ENCODE results near the gene PTGIR.
A peak's percentile ranks its signal among the peaks of the same experiment; 100 is the strongest.
"Not testable (repeated sequence)": the region's sequence is repeated elsewhere in the genome, so short reads cannot be mapped to it uniquely, and the experiment has no call there.

The PTGIR gene

DNA sequence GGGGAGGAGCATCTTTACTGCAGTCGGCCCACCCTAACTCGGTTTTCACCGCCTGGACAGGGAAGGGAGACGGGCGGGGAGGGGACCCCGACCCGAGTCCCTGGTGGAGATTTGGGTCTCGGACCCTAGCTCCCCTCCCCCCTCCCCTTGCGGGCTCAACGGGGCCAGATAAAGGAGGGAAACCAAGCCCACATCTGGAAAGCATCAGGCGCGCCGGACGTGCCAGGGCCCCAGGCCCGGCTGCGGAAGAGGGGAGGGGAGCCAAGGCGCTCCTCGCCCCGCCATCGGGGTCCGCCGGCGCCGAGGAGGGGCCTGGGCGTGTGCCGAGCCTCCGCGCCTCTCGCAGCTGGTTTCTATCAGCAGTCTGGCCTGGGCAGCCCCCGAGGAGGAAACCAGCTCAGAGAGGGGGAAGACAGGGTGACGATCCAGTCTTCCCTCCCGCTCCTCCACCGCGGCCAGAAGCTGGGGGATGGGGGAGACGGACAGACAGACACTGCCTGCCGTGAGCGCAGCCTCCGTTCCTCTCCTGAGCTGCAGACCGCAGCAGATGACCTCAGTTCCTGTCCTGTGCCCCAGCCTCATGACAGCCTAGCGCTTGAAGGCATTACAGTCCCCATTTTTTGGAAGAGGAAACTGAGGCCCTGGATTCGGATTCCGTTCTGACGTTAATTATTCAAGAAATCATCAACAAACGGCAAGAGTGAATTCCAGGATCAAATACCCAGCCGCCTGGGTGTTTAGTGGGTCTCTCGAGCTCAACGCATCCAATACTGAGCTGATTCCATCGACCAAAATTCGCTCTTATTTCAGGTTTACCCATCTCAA is 14.7 kb upstream of the PTGIR start:
- DNase-seq (ENCODE audit: low read depth in 2 of 2): no peak

GRCh38 chr19:46637224-46637623 is 12.3 kb upstream of the PTGIR start:
- no peak for DNase-seq (ENCODE audit: low read depth in 2 of 2)

- no peak for DNase-seq (ENCODE audit: low read depth in 2 of 2)
These were observed 11.3 kb upstream of the PTGIR start, which contains the start of gene GNG8 for GRCh38 chr19:46635920-46636761. TSS of gene GNG8 (minus strand) at chr19:46636202. CDS start at chr19:46634682, 1,520 bp downstream.

- DNase-seq (ENCODE audit: low read depth in 2 of 2): no peak
These were observed 9.8 kb upstream of the PTGIR start for GRCh38 chr19:46634656-46635218.

- DNase-seq (ENCODE audit: low read depth in 2 of 2): peak; percentile 85 to 96
These were observed 9.3 kb upstream of the PTGIR start for GRCh38 chr19:46634045-46634655.

DNA sequence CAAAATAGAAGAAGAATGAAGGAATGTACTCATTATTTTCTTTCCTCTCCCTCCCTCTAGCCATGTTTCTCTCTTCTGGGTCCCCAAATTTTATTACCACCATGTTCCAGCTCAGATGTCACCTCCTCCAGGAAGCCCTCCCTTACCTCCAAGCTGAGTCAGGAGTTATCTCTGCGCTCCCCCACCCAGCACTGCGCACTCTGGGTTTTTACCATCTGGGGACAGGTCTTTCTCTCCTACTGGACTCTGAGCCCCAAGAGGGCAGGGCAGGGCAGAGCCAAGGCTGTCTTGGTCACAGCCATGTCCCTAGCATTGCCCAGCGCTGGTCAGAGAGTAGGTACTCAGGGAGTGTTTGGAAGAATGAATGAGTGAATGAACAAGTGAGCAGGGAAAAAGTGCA is 8.2 kb upstream of the PTGIR start:
- DNase-seq (ENCODE audit: low read depth in 2 of 2): no peak

- DNase-seq (ENCODE audit: low read depth in 2 of 2): no peak
These were observed 6.6 kb upstream of the PTGIR start for GRCh38 chr19:46631481-46631880.

DNA sequence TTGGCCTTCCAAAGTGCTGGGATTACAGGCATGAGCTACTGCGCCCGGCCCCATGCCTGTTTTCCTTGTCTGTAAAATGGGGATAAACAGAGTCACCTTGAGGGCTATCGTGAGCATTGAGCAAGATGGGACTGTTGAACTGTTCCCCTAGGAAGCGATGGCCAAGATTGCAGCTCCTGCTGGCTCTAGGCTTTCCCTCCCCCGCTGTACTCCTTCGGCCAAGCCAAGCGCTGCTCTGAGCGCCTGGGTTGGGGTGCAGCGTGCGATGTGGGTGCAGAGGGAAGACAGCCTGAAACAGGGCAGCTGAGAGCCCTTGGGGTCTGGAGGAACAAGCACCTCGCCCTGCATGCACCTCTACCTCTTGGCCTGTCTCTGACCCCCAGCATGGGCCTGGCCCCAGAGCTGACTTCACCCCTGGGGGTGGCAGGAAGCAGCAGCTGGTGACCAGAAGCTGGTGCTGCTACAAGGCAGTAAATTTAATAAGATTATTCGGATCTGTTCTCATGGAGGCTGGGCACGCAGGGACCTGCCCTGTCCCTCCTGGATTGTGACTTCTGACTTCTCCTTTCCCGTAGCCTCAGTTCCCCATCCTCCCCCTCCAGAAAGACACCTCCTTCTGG is 5.8 kb upstream of the PTGIR start:
- no peak for DNase-seq (ENCODE audit: low read depth in 2 of 2)

DNA sequence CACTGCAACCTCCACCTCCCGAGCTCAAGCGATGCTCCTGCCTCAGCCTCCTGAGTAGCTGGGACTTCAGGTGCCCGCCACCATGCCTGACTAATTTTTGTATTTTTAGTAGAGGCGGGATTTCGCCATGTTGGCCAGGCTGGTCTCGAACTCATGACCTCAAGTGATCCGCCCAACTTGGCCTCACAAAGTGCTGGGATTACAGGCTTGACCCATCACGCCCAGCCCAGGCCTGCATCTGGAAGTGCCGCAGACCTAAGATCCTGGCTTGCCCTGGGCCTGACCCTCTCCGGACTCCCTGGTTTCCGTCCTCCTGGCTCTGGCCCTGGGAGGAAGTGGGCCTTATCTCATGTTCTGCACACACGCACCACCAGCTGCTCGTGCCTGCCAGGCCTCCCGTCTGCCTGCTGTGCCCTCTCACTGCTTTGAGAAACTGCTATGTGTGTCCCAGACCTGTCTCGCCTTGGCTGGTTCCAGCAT is 4.7 kb upstream of the PTGIR start:
- no peak for DNase-seq (ENCODE audit: low read depth in 2 of 2)

DNA sequence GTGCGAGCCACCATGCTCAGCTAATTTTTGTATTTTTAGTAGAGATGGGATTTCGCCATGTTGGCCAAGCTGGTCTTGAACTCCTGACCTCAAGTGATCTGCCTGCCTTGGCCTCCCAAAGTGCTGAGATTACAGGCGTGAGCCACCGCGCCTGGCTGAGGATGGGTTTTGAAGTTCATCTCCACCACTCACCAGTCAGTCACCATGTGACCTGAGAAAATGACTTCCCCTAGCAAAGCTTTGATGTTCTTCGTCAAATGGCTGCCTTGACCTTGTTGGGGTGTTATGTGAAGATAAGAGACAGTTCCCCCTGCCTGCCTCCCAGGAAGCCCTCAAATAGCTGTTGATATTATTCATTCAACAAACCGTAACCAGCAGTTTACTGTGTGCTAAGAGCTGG is 4.1 kb upstream of the PTGIR start:
- not testable (repeated sequence) for DNase-seq (ENCODE audit: low read depth in 2 of 2)

DNA sequence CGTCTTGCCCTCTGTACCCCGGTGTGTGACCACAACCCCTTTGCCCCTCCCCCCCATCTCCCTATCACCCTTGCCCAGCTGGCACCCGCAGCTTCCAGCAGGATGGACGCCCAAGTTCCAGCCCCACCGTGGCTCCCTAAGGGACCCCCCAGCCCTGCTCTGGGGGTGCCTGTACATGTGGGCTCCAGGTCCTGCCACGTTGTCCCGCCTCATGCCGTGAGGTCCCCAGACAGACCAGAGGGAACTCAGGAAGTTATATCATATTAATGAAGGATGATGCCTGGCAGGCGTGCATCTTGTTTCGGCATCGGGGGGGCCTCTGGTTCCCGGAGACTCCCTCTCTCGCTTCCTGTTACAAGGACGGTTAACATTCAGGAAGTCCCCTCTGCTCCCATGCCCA is 1.6 kb upstream of the PTGIR start:
- DNase-seq (ENCODE audit: low read depth in 2 of 2): no peak

DNA sequence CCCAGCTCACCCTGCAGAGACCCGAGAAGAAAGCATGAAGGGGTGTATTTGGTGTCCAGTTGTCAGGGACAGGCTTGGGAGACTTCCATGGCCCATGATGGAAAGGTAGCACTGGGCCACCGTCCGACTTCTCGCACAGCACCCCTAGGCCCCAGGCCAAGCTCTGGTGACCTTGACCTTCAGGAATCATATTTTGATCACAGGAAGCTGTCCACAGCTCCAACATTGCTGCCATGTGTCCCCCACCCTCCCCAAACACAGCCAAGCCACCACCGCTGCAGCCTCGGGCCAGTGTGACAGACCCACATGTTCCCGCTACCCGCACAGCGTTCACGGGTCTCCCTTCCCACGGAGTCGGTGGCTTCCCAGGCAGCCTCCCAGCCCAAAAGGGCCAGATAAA is 842 bp upstream of the PTGIR start:
- DNase-seq (ENCODE audit: low read depth in 2 of 2): no peak

DNA sequence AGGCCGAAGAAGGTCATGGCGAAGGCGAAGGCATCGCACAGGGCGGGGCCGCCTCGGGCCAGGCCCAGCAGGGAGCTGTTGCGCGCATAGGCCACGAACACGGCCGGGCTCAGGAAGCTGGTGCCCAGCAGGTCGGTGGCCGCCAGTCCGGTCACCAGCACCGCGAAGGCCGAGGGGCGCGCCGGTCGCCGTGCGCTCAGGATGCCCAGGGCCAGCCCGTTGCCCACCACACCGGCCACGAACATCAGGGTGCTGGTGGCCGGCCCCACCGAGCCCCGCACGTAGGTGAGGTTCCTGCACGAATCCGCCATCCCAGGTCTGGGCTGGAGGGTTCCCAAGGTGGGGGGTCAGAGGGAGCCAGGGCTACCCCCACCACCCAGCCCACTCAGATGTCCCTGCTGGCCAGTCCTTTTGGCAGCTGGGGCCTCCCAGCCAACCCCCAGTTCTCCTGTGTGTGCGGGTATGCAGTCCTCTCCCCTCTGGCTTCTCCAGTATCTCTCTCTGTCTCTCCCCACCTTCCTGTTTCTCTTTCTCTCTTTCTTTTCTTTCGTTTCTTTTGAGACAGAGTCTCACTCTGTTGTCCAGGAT is 880 bp downstream of the PTGIR start:
- no peak for DNase-seq (ENCODE audit: low read depth in 2 of 2)

DNA sequence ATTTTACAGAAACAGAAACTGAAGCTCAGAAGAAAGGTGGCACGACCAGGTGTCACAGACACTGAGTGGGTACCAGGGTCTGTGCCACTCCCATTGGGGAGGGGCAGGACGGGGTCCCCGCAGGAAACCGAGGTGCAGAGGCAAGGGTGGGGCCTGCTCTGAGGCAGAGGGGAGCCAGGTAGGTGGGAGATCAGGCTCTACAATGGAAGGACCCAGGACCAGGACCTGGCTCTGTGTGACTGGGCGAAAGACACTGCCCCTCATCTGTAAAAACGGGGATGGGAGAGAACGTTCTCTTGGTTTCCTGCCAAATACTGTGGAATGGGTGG is 2.8 kb downstream of the PTGIR start:
- DNase-seq (ENCODE audit: low read depth in 2 of 2): no peak

DNA sequence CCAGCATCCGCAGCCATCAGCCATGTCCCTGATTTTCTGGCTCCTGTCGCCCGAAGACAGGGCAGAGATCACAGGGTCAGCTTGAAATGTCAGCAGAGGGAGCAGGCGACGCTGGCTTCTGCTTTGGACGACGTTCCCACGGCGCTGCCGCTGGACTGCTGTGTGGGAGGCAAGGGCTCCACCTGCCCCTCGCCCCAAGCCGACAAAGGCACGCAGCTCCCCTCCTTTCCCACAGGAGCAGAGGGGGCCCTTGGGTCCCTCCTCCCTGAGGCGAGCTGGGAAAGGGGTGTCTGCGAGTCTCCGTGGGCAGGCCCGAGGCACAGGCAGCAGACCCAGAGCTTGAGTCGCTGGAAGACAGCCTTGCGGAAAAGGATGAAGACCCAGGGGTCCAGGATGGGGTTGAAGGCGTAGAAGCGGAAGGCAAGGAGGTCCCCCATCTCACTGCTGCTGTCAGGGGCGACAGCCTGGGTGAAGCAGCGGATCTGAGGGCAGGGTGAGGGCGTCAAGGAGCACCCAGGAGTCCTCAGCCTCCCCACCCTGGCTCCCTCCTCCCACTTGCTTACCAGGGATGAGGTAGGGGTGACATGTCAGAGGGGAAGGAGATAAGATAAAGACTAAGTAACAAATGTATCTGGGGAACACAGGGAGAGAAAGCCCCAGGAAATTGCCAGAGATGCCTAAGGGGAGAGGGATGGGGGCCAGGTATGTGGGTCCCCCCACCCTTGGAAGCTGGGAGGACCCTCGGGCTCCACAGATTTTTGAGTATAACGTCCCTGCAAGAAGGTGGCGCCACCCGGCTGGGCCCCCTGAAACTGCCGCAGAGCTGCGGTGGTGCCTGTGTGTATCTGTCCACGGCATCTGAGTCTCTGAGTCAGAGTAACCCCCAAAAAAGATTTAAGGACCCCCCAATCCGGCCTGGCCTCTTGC is 3.4 kb downstream of the PTGIR start:
- no peak for DNase-seq (ENCODE audit: low read depth in 2 of 2)

DNA sequence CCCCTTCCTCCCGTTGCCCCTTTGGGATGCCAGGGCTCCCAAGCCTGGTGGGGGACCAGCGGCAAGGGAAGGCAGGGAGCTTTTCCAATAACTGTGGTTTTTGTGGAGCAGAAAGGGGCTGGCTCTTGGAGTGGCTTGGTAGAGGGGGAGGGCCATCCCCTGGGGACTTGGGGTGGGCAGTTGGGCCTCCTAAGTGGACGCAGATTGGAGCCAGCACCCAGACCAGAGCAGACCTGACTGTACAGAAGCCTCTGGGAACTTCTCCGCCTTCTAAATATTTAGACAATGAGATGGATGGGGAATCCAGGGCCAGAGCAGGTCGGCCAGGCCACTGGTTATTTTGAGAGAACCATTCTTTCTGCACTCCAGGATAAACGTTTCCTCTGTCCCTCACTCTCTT is 4.2 kb downstream of the PTGIR start:
- DNase-seq (ENCODE audit: low read depth in 2 of 2): no peak

GRCh38 chr19:46620267-46620666 is 4.6 kb downstream of the PTGIR start:
- DNase-seq (ENCODE audit: low read depth in 2 of 2): no peak

DNA sequence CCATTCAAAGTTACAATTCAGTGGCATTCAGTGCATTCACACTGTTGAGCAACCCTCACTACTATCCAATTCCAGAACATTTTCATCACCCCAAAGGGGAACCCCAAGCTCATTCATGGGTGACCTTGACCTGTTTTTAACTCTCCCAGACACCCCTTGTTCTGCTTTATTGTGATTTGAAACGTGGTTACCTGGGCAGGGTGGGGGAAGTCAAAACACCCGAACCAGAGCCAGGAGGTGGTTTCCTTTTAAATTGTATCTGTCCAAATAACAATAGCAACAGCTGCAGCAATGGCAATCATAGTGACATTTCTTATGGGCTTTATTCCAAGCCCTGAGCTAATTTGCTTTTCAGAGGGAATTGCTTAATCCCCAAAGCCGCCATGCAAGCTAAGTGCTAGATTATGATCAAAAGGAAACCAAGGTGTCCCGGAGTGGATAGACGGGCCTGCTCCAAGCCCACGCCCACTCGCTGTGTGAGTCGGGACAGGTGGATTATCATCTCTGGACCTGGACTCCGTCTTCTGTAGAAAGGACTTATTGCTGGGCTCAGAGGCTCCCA is 6.1 kb downstream of the PTGIR start:
- DNase-seq (ENCODE audit: low read depth in 2 of 2): no peak

GRCh38 chr19:46617601-46618000 is 7.3 kb downstream of the PTGIR start:
- DNase-seq (ENCODE audit: low read depth in 2 of 2): no peak
